SK-N-SH treated with all-trans-retinoic acid at 6 μM for 48 hours (cell line): ENCODE data around the gene MUC2.

ENCODE experiments used
- ATAC-seq: fragments of 200-7000 bp; cut with Tn5 transposase; 3 replicates; pipeline ENCODE4 v1.9.1; 2020; ENCODE audit warnings: mild to moderate bottlenecking, moderate library complexity
- ARNTL ChIP-seq: fragments of 450-650 bp; formaldehyde crosslinking; IDR thresholded peaks from 2 replicates; pipeline ENCODE4 v1.5.0; 2020; ENCODE audit warnings: low read depth, mild to moderate bottlenecking, moderate library complexity, borderline replicate concordance
- BACH2 ChIP-seq: fragments of 250-450 bp; sonication (Bioruptor Pico); IDR thresholded peaks from 2 replicates; pipeline ENCODE4 v1.9.0; 2021; ENCODE audit warnings: mild to moderate bottlenecking, borderline replicate concordance
- CSDC2 ChIP-seq: fragments of 250-450 bp; sonication (Bioruptor Pico); IDR thresholded peaks from 2 replicates; pipeline ENCODE4 v1.5.0; 2020; ENCODE audit warnings: mild to moderate bottlenecking, moderate library complexity
- CSRNP3 ChIP-seq: fragments of 250-450 bp; sonication (Bioruptor Pico); IDR thresholded peaks from 2 replicates; pipeline ENCODE4 v1.5.1; 2021; ENCODE audit warnings: mild to moderate bottlenecking, moderate library complexity
- ESRRG ChIP-seq: fragments of 250-450 bp; sonication (Bioruptor Pico); IDR thresholded peaks from 2 replicates; pipeline ENCODE4 v1.6.1; 2021; ENCODE audit warnings: mild to moderate bottlenecking
- OSR1 ChIP-seq: fragments of 250-450 bp; sonication (Bioruptor Pico); IDR thresholded peaks from 2 replicates; pipeline ENCODE4 v1.8.0; 2022; ENCODE audit warnings: moderate library complexity, mild to moderate bottlenecking, inconsistent platforms
- PATZ1 ChIP-seq: fragments of 250-450 bp; sonication (Bioruptor Pico); IDR thresholded peaks from 2 replicates; pipeline ENCODE4 v1.8.0; 2020; ENCODE audit warnings: mild to moderate bottlenecking, moderate library complexity, borderline replicate concordance
- POU6F1 ChIP-seq: fragments of 250-450 bp; sonication (Bioruptor Pico); IDR thresholded peaks from 2 replicates; pipeline ENCODE4 v1.8.0; 2021; ENCODE audit warnings: low read depth, mild to moderate bottlenecking, moderate library complexity, borderline replicate concordance
- PPARA ChIP-seq: fragments of 250-450 bp; sonication (Bioruptor Pico); IDR thresholded peaks from 2 replicates; pipeline ENCODE4 v1.5.0; 2020; ENCODE audit warnings: mild to moderate bottlenecking, borderline replicate concordance
- RARB ChIP-seq: fragments of 250-450 bp; sonication (Bioruptor Pico); IDR thresholded peaks from 2 replicates; pipeline ENCODE4 v1.8.0; 2021; ENCODE audit warnings: mild to moderate bottlenecking, moderate library complexity
- SNAI2 ChIP-seq: fragments of 250-450 bp; sonication (Bioruptor Pico); IDR thresholded peaks from 2 replicates; pipeline ENCODE4 v1.5.0; 2020; ENCODE audit warnings: mild to moderate bottlenecking, moderate library complexity
- TCF4 ChIP-seq: fragments of 250-450 bp; sonication (Bioruptor Pico); IDR thresholded peaks from 2 replicates; pipeline ENCODE4 v1.8.0; 2021; ENCODE audit warnings: mild to moderate bottlenecking, moderate library complexity, borderline replicate concordance
- TOX ChIP-seq: fragments of 250-450 bp; sonication (Bioruptor Pico); IDR thresholded peaks from 2 replicates; pipeline ENCODE4 v1.8.0; 2021; ENCODE audit warnings: mild to moderate bottlenecking, moderate library complexity, borderline replicate concordance
- TSHZ2 ChIP-seq: fragments of 250-450 bp; sonication (Bioruptor Pico); IDR thresholded peaks from 2 replicates; pipeline ENCODE4 v1.5.0; 2020; ENCODE audit warnings: mild to moderate bottlenecking, moderate library complexity
- ZC3H10 ChIP-seq: fragments of 250-450 bp; sonication (Bioruptor Pico); IDR thresholded peaks from 2 replicates; pipeline ENCODE4 v1.5.1; 2021; ENCODE audit warnings: mild to moderate bottlenecking, moderate library complexity
- ZFP3 ChIP-seq: fragments of 250-450 bp; sonication (Bioruptor Pico); IDR thresholded peaks from 2 replicates; pipeline ENCODE4 v1.5.0; 2020; ENCODE audit warnings: mild to moderate bottlenecking, moderate library complexity
- ZFP30 ChIP-seq: fragments of 450-650 bp; formaldehyde crosslinking; IDR thresholded peaks from 2 replicates; pipeline ENCODE4 v1.5.0; 2022; ENCODE audit warnings: mild to moderate bottlenecking, moderate library complexity
- ZNF565 ChIP-seq: fragments of 450-650 bp; formaldehyde crosslinking; conservative IDR thresholded peaks from 2 replicates; pipeline ENCODE4 v1.5.0; 2020; ENCODE audit warnings: low read depth, mild to moderate bottlenecking, moderate library complexity
- ZNF8 ChIP-seq: fragments of 450-650 bp; formaldehyde crosslinking; IDR thresholded peaks from 2 replicates; pipeline ENCODE4 v1.5.0; 2020; ENCODE audit warnings: mild to moderate bottlenecking, moderate library complexity

The MUC2 gene

GRCh38 chr11:1054143-1055108 lies 20.2 kb upstream of the MUC2 start:
- TF ChIP-seq BACH2 (CRISPR knock-in tag) (no peak), OSR1 (no peak), ARNTL (CRISPR knock-in tag) (no peak), ZC3H10 (no peak), POU6F1 (no peak), PPARA (no peak), PATZ1 (CRISPR knock-in tag) (no peak), RARB (CRISPR knock-in tag) (no peak)
- TF ChIP-seq, all 23 proteins: peak for 0
- peak; percentile 51 for ATAC-seq

GRCh38 chr11:1055109-1055703 lies 19.5 kb upstream of the MUC2 start:
- TF ChIP-seq TSHZ2 = no peak
- TF ChIP-seq OSR1 = no peak
- no peak for TF ChIP-seq ARNTL (CRISPR knock-in tag)
- TF ChIP-seq SNAI2 (CRISPR knock-in tag) = no peak
- TF ChIP-seq ZNF565 = no peak
- no peak for TF ChIP-seq POU6F1
- TF ChIP-seq BACH2 (CRISPR knock-in tag) = no peak
- TF ChIP-seq ESRRG (CRISPR knock-in tag) = no peak
- TF ChIP-seq CSRNP3 (CRISPR knock-in tag) = no peak
- TF ChIP-seq TCF4 (CRISPR knock-in tag) = no peak
- no peak for TF ChIP-seq ZNF8 (CRISPR knock-in tag)
- TF ChIP-seq ZFP30 = no peak
- TF ChIP-seq TOX (CRISPR knock-in tag) = no peak
- no peak for TF ChIP-seq PATZ1 (CRISPR knock-in tag)
- no peak for TF ChIP-seq ZC3H10
- no peak for TF ChIP-seq RARB (CRISPR knock-in tag)
- no peak for TF ChIP-seq ZFP3 (CRISPR knock-in tag)
- TF ChIP-seq CSDC2 (CRISPR knock-in tag) = no peak
- ATAC-seq = no peak
